ENCODE measurements around the gene SAC3D1.

DNA sequence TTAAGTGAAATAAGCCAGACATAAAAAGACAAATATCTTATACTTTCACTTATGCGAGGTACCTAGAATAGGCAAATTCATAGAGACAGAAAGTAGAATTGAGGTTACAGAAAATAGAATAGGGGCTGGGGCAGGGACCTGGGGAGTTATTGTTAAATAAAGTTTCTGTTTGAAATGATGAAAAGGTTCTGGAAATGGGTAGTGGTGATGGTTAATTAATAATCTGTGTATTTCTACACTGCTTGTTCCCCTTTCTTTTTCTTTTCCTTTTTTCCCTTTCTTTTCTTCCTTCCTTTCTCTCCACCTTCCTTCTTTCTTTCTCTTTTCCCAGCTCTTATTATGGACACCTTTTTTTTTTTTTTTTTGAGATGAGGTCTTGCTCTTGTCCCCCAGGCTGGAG, 14.5 kb downstream of the SAC3D1 start:
- TF ChIP-seq JUNB (IDR thresholded peaks at IDR 0.05) (no peak), RFX5 (IDR thresholded peaks at IDR 0.05) (no peak), MAZ (IDR thresholded peaks at IDR 0.05; ENCODE audit: borderline replicate concordance, low read depth, low read length) (no peak), NPAS2 (CRISPR knock-in tag; IDR thresholded peaks at IDR 0.05; ENCODE audit: borderline replicate concordance) (no peak), RAD21 (conservative IDR thresholded peaks at IDR 0.05 in 1 of 2, IDR thresholded peaks at IDR 0.05 in 1 of 2) (no peak), POLR2A (IDR thresholded peaks at IDR 0.05; ENCODE audit: low read length) (no peak)
- TF ChIP-seq, protein P1, sequence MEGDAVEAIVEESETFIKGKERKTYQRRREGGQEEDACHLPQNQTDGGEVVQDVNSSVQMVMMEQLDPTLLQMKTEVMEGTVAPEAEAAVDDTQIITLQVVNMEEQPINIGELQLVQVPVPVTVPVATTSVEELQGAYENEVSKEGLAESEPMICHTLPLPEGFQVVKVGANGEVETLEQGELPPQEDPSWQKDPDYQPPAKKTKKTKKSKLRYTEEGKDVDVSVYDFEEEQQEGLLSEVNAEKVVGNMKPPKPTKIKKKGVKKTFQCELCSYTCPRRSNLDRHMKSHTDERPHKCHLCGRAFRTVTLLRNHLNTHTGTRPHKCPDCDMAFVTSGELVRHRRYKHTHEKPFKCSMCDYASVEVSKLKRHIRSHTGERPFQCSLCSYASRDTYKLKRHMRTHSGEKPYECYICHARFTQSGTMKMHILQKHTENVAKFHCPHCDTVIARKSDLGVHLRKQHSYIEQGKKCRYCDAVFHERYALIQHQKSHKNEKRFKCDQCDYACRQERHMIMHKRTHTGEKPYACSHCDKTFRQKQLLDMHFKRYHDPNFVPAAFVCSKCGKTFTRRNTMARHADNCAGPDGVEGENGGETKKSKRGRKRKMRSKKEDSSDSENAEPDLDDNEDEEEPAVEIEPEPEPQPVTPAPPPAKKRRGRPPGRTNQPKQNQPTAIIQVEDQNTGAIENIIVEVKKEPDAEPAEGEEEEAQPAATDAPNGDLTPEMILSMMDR (IDR thresholded peaks at IDR 0.05) = no peak
- TF ChIP-seq, protein P2, sequence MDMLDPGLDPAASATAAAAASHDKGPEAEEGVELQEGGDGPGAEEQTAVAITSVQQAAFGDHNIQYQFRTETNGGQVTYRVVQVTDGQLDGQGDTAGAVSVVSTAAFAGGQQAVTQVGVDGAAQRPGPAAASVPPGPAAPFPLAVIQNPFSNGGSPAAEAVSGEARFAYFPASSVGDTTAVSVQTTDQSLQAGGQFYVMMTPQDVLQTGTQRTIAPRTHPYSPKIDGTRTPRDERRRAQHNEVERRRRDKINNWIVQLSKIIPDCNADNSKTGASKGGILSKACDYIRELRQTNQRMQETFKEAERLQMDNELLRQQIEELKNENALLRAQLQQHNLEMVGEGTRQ (IDR thresholded peaks at IDR 0.05) = no peak
